HG03575 (cell line): ENCODE results near the gene GRK5.

ENCODE experiments used
- ATAC-seq: cut with Tn5 transposase; IDR thresholded peaks from one replicate; pipeline ENCODE4 v1.9.1; 2021; ENCODE audit not compliant: unreplicated experiment, insufficient number of reproducible peaks, low FRiP score; ENCODE audit errors: extremely low read depth

Gene GRK5

GRCh38 chr10:119361037-119361436 is 153.7 kb downstream of the GRK5 start:
- ATAC-seq: no peak

DNA sequence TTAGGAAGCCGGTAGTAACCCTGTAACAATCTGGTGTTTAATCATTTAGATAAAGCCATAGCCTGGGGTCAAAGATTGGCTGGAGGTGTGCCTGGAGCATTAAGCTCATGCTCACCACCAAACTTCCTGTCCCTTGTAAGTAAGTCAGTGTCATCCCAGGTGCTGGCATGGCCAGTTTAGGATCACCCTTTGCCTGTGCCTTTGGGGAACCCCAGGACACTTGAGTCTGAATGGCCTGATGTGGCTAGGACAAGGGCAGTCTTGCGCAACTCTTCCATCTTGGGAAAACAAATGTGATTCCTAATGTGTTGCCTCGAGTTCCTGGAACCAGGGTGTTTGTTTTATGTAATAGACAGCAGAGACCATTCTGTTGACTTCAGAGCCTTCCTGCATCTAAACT is 154.8 kb downstream of the GRK5 start:
- ATAC-seq: no peak

GRCh38 chr10:119364645-119365600 is 157.6 kb downstream of the GRK5 start:
- ATAC-seq: no peak

DNA sequence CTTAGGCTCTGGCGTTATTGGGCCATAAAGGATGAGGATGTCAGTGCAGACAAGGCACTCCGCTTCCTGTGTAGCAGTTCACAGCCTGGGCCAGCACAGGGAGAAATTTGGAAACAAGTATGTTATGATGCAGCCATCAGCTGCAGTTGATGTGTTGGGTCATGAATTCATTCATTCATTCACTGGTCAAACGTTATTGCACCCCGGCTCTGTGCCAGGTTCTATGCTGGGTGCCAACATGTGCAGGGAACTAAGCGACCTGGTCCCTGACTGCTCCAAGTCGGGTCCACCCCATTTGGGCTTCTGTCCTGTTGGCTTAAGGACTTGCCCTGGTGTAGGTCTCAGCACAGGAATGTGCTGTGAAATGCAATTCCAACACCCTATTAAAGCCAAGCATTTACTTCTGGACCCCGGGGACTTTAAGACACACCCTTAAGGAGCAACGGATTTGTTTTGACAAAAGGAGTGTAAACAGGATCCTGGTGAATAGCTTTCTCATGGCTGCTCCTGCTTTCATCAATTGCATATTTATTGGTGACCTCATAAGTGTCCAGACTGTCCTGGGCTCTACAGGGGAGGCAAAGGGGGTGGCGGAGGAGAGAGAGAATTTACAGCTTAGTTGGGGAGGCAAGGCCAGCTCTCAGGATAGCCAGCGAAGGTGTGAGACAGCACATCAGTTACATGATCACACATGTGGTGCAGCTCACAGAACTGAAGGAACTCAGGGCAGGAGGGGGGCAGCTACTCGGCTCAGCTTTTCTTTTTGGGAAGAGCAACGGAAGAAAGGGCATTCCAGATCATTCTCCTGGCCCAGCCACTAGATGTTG is 158.6 kb downstream of the GRK5 start:
- ATAC-seq: no peak

- ATAC-seq: no peak
Observed at GRCh38 chr10:119367841-119368549, 160.6 kb downstream of the GRK5 start.

DNA sequence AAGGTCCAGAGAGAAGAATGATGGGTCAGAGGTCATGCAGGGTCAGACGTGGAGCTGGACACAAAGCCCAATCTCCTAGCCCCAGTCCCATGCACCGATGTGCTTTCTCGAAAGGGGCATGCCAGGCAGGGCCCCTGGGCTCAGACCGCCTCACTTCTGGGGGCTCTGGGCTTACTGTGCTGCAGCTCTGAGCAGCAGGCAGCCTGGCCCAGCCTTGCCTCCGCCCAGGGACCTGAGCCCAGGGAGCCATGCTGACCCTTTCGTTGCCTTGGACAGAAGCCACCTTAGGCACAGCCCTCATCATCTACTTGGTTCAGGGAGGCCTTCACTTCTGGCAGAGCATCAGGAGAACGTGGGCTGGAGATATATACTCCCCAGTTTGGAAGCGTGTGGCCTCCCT is 161.2 kb downstream of the GRK5 start:
- no peak for ATAC-seq

- ATAC-seq: no peak
Observed at GRCh38 chr10:119368991-119369869, 161.9 kb downstream of the GRK5 start.

DNA sequence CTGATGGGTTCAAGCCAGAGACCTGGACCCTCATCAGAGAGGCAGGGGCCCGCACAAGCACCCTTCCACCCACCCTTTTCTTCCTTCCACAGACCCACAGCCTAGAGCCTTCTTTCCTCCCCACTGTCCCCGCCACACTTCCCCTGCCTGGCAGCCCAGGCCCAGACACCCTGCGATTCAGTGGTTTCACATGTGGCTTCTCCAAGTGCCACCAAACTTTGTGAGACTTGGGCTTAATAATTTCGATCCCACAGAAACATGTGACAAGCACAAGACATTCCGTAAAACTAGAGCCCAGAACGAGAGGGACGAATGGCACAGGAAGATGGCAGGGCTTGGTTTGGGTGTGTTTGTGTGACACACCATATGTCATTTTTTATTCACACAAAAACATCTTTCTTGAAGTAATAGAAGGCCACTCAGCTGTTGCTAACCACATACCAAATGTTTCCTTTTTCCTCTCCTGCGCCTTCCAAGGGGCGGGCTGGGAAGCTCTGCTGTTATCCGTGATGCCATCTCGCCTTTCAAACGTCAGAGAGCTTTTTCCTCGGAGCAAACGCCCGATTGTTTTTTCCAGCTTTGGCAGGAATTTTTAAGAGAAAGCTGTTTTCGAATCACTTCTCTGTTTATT is 162.9 kb downstream of the GRK5 start:
- no peak for ATAC-seq

- no peak for ATAC-seq
Observed at GRCh38 chr10:119370972-119371703, 163.8 kb downstream of the GRK5 start.

DNA sequence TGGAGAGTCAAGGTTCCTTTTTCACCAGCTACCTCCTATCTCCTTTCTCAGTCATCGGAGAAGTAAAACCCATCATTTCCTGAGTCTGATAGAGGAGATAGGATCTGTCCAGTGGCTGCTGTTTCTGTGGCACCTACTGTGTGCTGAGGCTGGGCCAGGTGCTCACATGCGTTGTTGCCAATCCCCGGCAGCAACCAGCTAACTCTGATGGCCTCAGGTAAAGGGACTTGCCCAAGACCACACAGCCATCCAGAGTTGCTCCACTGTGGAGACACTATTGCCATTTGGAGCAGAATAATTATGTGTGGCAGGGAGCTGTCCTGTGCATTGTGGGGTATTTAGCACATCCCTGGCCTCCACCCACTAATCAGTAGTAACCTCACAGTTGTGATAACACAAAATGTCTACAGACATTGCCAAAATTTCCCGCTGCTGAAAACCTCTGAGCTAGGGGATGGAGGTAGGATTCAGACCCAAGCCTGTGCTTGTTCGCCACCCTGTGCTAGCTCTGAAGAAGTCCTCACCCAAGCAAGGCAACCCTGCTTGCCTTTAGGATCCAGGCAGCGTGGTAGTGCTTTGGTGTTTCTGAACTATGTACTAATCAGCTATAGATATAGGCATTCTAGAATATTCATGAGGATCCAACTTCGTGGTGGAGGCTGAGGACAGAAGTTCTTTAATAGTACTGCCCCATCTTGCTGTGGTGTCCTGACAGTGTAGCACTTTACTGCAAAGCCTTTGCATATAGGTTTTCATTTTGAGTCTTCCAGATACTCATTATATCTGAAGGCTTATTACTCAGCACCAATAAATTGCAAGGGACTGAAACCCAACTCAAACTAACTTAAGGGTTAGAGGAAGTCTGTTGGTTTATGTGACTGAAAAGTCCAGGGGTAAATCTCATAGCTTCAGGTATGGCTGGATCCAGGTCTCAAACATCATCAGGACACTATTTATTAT is 164.6 kb downstream of the GRK5 start:
- ATAC-seq: no peak

GRCh38 chr10:119373294-119374102 is 166.1 kb downstream of the GRK5 start:
- no peak for ATAC-seq

DNA sequence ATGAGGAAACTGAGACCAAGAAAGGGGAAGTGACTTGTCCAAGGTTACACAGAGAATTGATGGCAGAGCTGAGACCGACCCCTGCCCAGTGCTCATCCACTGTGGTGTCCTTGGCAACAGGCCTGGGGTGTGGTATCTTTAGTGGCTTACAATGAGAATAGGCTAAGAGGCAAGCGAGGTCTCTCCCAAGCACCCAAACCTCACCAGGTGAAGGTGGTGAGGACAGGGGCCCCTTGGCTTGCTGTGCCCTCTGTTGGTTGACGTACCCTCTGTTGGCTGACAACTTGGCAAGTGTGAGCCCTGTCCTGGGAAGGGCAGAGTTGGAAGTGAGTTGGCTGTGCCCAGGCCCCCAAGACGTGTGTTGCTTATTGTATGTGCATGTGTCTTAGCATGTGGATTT is 166.9 kb downstream of the GRK5 start:
- no peak for ATAC-seq

GRCh38 chr10:119375574-119376272 is 168.4 kb downstream of the GRK5 start:
- ATAC-seq: no peak

DNA sequence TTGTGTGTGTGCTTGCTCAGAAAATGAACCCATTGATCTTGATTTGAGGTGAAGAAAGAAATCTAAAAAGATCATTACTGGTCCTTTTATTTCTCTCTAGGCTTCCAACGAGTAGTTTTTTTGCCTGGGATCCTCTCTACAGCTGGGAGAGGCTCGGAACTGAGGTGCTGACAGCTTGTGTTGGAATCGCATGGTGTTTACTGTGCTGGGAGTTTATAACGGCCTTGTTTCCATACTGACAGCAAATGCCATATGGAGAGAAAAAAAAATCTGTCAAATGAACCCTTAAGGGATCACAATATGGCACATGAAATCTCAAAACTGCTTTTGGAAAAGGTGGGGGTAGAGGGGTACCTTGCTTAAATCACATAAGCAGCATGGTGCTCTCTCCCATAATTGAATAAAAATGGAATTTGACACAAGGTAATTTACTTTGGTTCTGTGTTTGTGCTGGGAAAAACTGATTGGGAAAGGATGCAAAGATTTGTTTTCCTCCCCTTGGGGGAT is 170.1 kb downstream of the GRK5 start:
- ATAC-seq: no peak
